ENCODE measurements around the gene NR2F2.

DNA sequence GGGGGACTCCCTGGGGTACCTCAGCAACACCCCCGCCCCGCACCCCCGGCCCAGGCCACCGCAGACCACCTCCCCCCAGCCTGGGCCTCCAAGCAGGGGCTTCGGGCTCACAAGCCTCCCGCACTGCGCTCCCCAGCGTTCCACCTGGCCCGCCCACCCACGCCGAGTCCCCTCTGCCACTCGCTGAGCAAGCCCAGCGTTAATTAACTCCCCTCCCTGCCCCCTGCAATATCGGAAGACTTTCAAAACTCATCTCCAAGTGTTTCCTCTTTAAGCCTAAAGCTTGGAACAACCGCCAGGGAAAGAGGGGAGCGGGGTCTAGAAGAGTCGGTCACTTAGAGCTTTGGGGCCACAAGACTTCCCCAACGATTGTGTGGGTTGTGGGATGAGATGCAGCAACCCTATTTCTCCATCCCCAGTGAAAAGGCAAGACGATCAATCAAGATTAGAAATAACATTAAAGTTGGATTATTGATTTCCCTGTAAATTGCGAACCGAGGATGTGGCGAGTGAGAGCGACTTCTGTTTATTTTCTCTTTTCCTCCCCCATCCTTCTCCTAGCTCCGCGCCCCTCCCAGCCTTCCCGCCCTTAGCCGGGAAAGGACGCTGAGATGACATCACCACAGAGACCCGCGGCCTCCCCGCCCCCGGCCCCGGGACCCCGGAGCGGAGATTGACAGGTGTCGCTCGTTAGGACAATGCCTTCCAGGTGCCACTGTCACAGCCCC lies 30.2 kb downstream of the NR2F2 start:
- no peak for TF ChIP-seq CTCF (IDR thresholded peaks at IDR 0.05)
- no peak for TF ChIP-seq POLR2A (IDR thresholded peaks at IDR 0.05)

Measured in vagina (tissue), 2 donors.